Measurements from ENCODE around the gene PCDH12.

DNA sequence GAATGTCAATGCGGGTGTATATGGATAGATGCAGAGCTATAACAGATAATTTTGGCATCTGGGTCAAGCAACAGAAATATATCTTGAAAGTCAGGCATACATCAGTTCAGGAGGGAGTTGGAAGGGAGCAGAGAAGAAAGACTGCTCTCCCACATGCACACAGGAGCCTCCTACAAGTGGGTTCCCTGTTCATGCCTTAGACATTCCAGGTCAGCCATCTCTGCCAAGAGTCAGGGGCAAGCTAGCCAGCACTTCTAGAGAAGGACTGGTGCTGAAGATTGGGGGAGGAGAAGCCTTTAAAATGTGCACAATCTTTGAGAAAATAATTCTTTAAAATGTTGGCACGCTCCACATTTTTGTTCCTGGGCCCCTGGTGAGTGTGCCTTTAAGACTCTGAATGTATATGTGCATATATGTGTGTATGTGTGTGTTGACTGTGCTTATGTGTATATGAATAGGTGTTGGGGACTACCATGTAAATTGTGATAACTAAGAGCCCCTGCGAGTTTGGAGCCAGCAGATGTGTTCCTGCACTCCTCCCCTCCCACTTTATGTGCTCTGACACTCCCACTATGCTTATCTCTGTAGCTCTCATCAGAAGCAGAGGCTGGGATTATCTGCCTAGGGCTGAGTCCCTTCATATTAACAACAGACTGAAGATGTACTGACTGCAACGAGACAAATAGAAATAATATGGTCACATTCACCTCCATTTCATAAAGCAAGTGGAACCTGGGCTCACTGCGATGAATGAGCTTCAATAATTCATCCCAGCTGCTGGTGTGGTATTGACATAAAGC, 55.8 kb downstream of the PCDH12 start:
- TF ChIP-seq, protein P1, sequence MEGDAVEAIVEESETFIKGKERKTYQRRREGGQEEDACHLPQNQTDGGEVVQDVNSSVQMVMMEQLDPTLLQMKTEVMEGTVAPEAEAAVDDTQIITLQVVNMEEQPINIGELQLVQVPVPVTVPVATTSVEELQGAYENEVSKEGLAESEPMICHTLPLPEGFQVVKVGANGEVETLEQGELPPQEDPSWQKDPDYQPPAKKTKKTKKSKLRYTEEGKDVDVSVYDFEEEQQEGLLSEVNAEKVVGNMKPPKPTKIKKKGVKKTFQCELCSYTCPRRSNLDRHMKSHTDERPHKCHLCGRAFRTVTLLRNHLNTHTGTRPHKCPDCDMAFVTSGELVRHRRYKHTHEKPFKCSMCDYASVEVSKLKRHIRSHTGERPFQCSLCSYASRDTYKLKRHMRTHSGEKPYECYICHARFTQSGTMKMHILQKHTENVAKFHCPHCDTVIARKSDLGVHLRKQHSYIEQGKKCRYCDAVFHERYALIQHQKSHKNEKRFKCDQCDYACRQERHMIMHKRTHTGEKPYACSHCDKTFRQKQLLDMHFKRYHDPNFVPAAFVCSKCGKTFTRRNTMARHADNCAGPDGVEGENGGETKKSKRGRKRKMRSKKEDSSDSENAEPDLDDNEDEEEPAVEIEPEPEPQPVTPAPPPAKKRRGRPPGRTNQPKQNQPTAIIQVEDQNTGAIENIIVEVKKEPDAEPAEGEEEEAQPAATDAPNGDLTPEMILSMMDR (conservative IDR thresholded peaks at IDR 0.05 in 1 of 2, IDR thresholded peaks at IDR 0.05 in 1 of 2; ENCODE audit: extremely low read depth in 1 of 2, insufficient read depth in 1 of 2, low read depth in 1 of 2, low read length in 2 of 2), result no peak
- TF ChIP-seq EZH2 (IDR thresholded peaks at IDR 0.05; ENCODE audit: borderline replicate concordance, low read length), result no peak
